ENCODE results near the gene ZNF45.

Gene ZNF45

DNA sequence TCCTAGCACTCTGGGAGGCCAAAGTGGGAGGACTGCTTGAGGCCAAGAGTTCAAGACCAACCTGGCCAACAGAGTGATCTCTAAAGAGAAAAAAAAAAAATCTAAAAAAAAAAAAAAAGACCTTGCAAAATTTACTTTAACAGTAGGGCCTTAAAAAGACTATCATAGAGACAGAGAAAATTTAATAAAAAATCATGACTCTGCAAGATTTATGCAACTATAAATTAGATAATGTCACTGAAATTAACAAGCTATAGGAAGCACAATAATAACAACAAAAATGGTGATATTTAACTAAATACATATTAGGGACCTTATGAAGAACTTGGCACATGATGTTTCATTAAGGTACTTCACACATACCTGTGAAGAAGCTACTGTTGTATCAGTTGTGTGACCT is 11.2 kb downstream of the ZNF45 start:
- TF ChIP-seq SPI1 (IDR thresholded peaks at IDR 0.05; ENCODE audit: low read depth, low read length) (no peak), TAF1 (IDR thresholded peaks at IDR 0.05; ENCODE audit: low read depth, low read length) (no peak), POLR2AphosphoS5 (IDR thresholded peaks at IDR 0.05; ENCODE audit: low read depth, low read length) (no peak), PAX5 (IDR thresholded peaks at IDR 0.05; ENCODE audit: insufficient read depth, low read length, severe bottlenecking) (no peak), POU2F2 (IDR thresholded peaks at IDR 0.05; ENCODE audit: low read depth, low read length) (no peak), POLR2A (IDR thresholded peaks at IDR 0.05; ENCODE audit: low read depth, low read length) (no peak)
- FAIRE-seq (no peak), DNase-seq (ENCODE audit: insufficient read length, low spot score) (no peak)

DNA sequence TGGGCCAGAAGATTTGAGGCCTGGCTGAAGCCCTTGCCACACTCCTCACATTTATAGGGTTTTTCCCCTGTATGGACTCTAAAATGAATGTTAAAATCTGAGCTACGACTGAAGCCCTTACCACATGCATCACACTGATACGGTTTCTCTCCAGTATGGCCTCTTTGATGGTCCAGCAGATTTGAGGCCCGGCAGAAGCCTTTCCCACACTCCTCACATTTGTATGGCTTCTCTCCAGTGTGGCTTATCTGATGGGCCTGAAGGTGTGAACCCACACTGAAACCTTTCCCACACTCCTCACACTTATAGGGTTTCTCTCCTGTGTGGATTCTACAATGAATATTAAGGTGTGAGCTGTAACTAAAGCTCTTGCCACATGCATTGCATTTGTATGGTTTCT is 21.0 kb downstream of the ZNF45 start:
- DNase-seq (ENCODE audit: insufficient read length, low spot score) (no peak), FAIRE-seq (no peak)
- TF ChIP-seq PAX5 (IDR thresholded peaks at IDR 0.05; ENCODE audit: insufficient read depth, low read length, severe bottlenecking) (no peak), POLR2AphosphoS5 (IDR thresholded peaks at IDR 0.05; ENCODE audit: low read depth, low read length) (no peak), POLR2A (IDR thresholded peaks at IDR 0.05; ENCODE audit: low read depth, low read length) (no peak)

DNA sequence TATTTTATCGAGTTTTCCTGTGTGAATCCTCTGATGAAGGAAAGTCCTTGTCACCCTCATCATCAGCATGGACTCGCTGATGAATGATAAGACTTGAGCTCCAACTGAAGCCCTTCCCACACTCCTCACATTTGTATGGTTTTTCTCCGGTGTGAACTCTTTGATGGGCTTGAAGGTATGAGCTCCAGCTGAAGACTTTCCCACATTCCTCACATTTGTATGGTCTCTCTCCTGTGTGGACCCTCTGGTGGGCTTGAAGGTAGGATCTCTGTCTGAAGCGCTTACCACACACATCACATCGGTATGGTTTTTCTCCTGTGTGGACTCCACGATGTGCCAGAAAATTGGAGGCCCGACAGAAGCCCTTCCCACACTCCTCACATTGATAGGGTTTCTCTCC is 21.7 kb downstream of the ZNF45 start:
- TF ChIP-seq SPI1 (IDR thresholded peaks at IDR 0.05; ENCODE audit: low read depth, low read length) (no peak), PAX5 (IDR thresholded peaks at IDR 0.05; ENCODE audit: insufficient read depth, low read length, severe bottlenecking) (no peak), POU2F2 (IDR thresholded peaks at IDR 0.05; ENCODE audit: low read depth, low read length) (no peak), POLR2AphosphoS5 (IDR thresholded peaks at IDR 0.05; ENCODE audit: low read depth, low read length) (no peak), TAF1 (IDR thresholded peaks at IDR 0.05; ENCODE audit: low read depth, low read length) (no peak), POLR2A (IDR thresholded peaks at IDR 0.05; ENCODE audit: low read depth, low read length) (no peak)
- FAIRE-seq (no peak), DNase-seq (ENCODE audit: insufficient read length, low spot score) (no peak)

DNA sequence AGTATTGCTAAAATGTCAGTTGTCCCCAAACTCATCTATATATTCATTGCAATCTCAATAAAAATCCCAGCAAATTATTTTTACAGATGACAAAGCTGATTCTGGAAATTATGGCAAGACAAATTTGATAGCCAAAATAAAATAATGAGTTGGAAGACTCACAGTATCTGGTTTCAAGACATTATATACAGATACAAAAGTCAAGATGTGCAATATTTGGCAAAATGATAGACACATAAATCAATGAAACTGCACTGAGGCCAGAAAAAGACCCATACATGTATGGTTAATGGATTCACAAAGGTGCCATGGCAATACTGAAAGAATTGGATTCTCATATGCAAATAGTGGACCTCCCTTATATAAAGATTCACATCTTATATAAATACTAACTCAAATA is 24.2 kb downstream of the ZNF45 start:
- no peak for DNase-seq (ENCODE audit: insufficient read length, low spot score)
- FAIRE-seq, result no peak
- no peak for TF ChIP-seq TAF1 (IDR thresholded peaks at IDR 0.05; ENCODE audit: low read depth, low read length)

DNA sequence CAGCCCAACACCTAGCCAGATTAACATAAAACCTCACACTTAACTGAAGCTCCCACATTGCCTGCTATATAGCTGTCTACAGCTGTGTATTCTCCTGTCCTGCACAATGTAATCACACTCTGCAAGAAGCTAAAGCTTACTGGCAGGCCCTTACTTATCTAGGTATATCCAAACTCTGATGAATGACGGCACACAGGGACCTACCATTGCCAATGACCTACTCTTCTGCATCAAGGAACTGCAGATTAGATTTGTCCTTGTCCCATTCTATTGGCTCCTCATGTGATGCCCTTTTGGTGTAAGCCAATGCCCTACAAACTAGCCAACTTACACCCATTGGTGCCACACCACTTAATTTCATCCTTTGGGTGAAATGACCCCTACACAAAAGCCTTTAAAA is 26.4 kb downstream of the ZNF45 start:
- DNase-seq (ENCODE audit: insufficient read length, low spot score) (no peak), FAIRE-seq (no peak)
- TF ChIP-seq PAX5 (IDR thresholded peaks at IDR 0.05; ENCODE audit: insufficient read depth, low read length, severe bottlenecking) (no peak), SPI1 (IDR thresholded peaks at IDR 0.05; ENCODE audit: low read depth, low read length) (no peak), TAF1 (IDR thresholded peaks at IDR 0.05; ENCODE audit: low read depth, low read length) (no peak), POLR2A (IDR thresholded peaks at IDR 0.05; ENCODE audit: low read depth, low read length) (no peak), POU2F2 (IDR thresholded peaks at IDR 0.05; ENCODE audit: low read depth, low read length) (no peak), POLR2AphosphoS5 (IDR thresholded peaks at IDR 0.05; ENCODE audit: low read depth, low read length) (no peak)

DNA sequence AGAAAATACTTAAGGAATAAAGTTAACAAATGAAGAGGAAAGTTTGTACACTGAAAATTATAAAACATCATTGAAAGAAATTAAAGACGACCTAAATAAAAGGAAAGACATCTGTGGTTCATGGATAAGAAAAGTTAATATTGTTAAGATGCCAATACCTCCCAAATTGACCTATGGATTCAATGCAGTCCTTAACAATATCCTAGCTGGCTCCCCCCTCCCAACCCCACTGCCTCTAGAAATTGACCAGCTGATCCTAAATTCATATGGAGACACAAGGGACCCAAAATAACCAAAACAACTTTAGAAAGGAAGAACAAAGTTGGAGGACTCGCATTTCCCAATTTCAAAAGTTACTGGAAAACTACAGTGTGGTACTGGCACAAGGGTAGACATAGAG is 28.3 kb downstream of the ZNF45 start:
- no peak for TF ChIP-seq SPI1 (IDR thresholded peaks at IDR 0.05; ENCODE audit: low read depth, low read length)
- DNase-seq (ENCODE audit: insufficient read length, low spot score) (no peak), FAIRE-seq (no peak)

DNA sequence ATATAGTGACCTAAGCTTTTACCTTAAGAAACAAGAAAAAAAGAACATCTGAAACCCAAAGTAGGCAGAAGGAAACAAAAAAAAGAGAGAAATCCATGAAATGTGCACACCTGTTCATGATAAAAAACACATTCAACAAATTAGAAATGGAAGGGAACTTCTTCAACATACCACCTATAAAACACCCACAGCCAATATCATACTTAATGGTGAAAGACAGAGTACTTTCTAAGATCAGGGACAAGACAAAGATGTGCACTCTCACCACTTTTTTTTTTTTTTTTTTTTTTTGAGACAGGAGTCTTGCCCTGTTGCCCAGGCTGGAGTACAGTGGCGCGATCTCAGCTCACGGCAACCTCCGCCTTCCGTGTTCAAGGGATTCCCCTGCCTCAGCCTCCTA is 29.2 kb downstream of the ZNF45 start:
- no peak for FAIRE-seq
- TF ChIP-seq PAX5 (IDR thresholded peaks at IDR 0.05; ENCODE audit: insufficient read depth, low read length, severe bottlenecking), result no peak
- TF ChIP-seq POLR2AphosphoS5 (IDR thresholded peaks at IDR 0.05; ENCODE audit: low read depth, low read length), result no peak
- TF ChIP-seq TAF1 (IDR thresholded peaks at IDR 0.05; ENCODE audit: low read depth, low read length), result no peak
- TF ChIP-seq POU2F2 (IDR thresholded peaks at IDR 0.05; ENCODE audit: low read depth, low read length), result no peak
- TF ChIP-seq SPI1 (IDR thresholded peaks at IDR 0.05; ENCODE audit: low read depth, low read length), result no peak
- no peak for TF ChIP-seq POLR2A (IDR thresholded peaks at IDR 0.05; ENCODE audit: low read depth, low read length)
- no peak for DNase-seq (ENCODE audit: insufficient read length, low spot score)

DNA sequence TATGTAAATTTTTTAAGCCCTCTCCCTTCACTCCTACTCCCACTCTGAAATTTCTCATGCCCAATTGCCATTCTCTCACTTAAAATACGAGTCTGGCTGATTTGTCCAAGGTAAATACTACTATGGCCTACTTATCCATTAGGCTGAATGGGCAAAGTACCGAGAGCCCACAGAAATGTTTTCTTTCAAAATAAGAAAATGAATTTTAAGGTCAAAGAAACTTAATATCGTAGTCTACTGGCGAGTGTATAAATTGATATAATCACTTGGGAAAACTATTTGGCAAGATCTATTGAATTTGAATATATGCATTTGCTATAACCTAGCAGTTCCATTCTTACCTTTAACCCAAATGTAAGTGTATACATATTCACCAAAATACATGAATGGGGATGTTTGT is 32.7 kb downstream of the ZNF45 start:
- FAIRE-seq (no peak), DNase-seq (ENCODE audit: insufficient read length, low spot score) (no peak)
- TF ChIP-seq POU2F2 (IDR thresholded peaks at IDR 0.05; ENCODE audit: low read depth, low read length), result no peak
- TF ChIP-seq PAX5 (IDR thresholded peaks at IDR 0.05; ENCODE audit: insufficient read depth, low read length, severe bottlenecking), result no peak

DNA sequence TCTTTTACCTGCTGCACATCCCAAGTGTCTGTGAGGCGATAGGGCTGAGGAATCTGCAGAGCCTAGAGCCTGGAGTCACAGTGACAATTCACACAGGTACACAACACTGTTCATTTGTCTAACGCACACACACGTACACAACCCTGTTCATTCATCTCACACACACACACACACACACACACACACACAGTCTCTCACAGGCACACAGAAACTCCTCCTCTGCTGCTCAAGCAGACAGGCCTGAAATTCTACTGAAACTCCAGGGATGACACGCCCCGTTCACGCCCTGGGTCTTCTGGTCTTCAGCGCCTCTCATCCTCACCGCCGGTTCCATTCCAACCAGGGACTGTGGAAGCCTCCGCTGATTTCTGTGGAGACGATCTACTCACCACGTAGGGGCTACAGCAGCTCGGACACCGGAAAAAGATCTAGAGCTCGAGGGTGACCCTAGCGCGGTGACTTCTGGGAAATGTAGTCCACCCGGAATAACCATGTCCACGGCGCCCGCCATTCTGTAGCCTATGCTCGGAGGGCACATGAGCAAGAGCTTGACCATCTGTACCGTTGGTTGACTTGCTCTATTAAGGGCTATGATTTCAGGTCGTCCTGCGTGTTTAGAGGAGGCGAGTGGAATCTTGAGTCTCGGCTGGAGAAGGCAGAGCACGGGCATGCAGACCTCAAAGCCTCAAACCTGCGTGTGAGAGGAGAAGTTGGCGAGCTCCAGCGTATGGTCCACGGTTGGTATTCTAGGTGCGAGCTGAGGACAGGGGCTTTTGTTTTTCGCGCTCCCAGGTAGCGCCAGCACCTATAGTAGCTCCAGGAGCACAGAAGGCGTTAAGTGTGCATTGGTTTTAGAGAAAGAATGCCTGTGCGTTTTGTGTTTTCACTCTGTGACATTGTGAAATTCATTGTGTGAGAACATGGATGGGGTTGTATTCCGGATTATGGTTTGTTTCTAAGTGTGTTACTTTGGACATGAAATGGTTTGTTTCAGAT is 33.4 kb downstream of the ZNF45 start:
- TF ChIP-seq PAX5 (IDR thresholded peaks at IDR 0.05; ENCODE audit: insufficient read depth, low read length, severe bottlenecking) (no peak), POLR2AphosphoS5 (IDR thresholded peaks at IDR 0.05; ENCODE audit: low read depth, low read length) (no peak), POLR2A (IDR thresholded peaks at IDR 0.05; ENCODE audit: low read depth, low read length) (0 out of 2 replicates have a peak, but pooled peaks have one; percentile 46), TAF1 (IDR thresholded peaks at IDR 0.05; ENCODE audit: low read depth, low read length) (no peak), SPI1 (IDR thresholded peaks at IDR 0.05; ENCODE audit: low read depth, low read length) (no peak), POU2F2 (IDR thresholded peaks at IDR 0.05; ENCODE audit: low read depth, low read length) (peak; percentile 54; the same call in 1 of the 2 replicates)
- FAIRE-seq (peak; percentile 97), DNase-seq (ENCODE audit: insufficient read length, low spot score) (peak; percentile 45)

DNA sequence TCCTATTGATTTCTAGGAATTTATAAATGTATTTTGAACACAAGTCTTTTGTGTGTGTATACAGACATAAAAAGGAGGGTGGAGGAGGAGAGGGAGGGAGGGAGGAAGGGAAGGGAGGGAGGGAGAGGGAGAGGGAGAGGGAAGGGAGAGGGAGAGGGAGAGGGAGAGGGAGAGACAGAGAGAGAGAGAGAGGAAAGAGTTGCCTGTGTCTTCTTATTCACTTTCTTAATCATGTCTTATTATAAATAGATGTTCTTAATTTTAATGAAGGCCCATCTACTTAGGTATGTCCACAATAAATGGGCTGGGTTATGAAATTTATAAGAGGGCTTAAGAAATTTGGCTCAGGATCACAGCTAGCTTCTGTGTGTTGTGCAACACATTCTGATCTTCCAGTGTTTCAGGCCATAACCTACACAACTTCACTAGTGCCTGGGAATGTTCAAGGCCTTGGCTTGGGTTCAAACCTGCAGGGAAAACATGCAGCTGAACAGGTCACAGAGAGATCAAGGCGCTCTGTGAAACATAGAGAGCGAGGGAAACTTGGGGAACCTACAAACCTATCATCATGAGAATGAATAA is 39.3 kb downstream of the ZNF45 start:
- TF ChIP-seq TAF1 (IDR thresholded peaks at IDR 0.05; ENCODE audit: low read depth, low read length), result no peak
- TF ChIP-seq POLR2A (IDR thresholded peaks at IDR 0.05; ENCODE audit: low read depth, low read length), result no peak
- no peak for TF ChIP-seq POU2F2 (IDR thresholded peaks at IDR 0.05; ENCODE audit: low read depth, low read length)
- no peak for TF ChIP-seq POLR2AphosphoS5 (IDR thresholded peaks at IDR 0.05; ENCODE audit: low read depth, low read length)
- no peak for TF ChIP-seq PAX5 (IDR thresholded peaks at IDR 0.05; ENCODE audit: insufficient read depth, low read length, severe bottlenecking)
- no peak for TF ChIP-seq SPI1 (IDR thresholded peaks at IDR 0.05; ENCODE audit: low read depth, low read length)
- DNase-seq (ENCODE audit: insufficient read length, low spot score) (no peak), FAIRE-seq (no peak)
